Mammary epithelial cell (primary cell): Measurements from ENCODE around the gene TMPRSS2.

Source experiments
- CTCF ChIP-seq, 2 donors: IDR thresholded peaks in 1 of 2; conservative IDR thresholded peaks in 1 of 2; 2 replicates each; pipeline ENCODE4 v1.5.1; 2011 to 2012; ENCODE audit warnings: inconsistent platforms in 2 of 2, low read length in 2 of 2, mild to moderate bottlenecking in 2 of 2, control low read depth in 1 of 2, low read depth in 1 of 2; ENCODE audit not compliant: insufficient read depth in 1 of 2; ENCODE audit errors: extremely low read depth in 1 of 2
- EZH2 ChIP-seq: IDR thresholded peaks from 2 replicates; pipeline ENCODE4 v1.6.1; 2012; ENCODE audit warnings: low read length, inconsistent platforms, borderline replicate concordance

DNA sequence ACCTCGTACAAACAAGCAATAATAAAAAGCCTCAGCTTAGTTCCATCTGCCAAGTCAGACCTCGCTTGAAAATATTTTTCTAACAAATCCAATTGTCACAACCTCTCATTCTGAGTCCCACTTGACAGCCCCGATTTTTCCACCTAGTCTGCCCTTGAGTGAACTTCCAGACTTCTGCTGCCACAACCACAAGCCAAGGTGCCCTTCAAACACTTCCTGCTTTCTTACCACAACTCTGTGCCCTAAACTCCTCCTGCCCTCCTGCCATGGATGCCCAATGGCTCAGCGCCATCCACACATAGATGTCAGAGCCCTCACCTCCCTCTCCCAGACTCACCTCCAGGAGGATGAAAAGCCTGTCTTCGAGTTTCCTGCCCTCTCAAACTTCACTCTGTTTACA lies 3.9 kb downstream of the TMPRSS2 start:
- TF ChIP-seq CTCF (conservative IDR thresholded peaks at IDR 0.05 in 1 of 2, IDR thresholded peaks at IDR 0.05 in 1 of 2; ENCODE audit: extremely low read depth in 1 of 2, insufficient read depth in 1 of 2, low read depth in 1 of 2, low read length in 2 of 2) (no peak), EZH2 (no peak)
